GM23338 (cell line): ENCODE data around the gene CDK14. TPM values are rescaled to one million over a fixed set of nuclear protein-coding genes. Genes with fewer than 3 reads are reported as not detected.

Experiments
- ATAC-seq: fragments of 200-7000 bp; cut with Tn5 transposase; 3 replicates; pipeline ENCODE4 v1.9.1; 2020
- DNase-seq: peaks from one replicate; pipeline ENCODE4 v3.0.0-alpha.2; 2015; ENCODE audit warnings: low spot score
- H2AFZ ChIP-seq: fragments of 200-600 bp; sonication (generic); 2 replicates; pipeline ENCODE4 v1.8.0; 2016; ENCODE audit warnings: antibody characterized with exemption, mild to moderate bottlenecking, moderate library complexity
- H3F3A ChIP-seq: fragments of 200-600 bp; sonication (generic); replicated peaks from 2 replicates; pipeline ENCODE4 v1.8.0; 2017; ENCODE audit warnings: antibody characterized with exemption, mixed run types, low read depth
- H3K27ac ChIP-seq: fragments of 200-600 bp; sonication (generic); 2 replicates; pipeline ENCODE4 v1.6.1; 2016; ENCODE audit warnings: low read depth
- H3K27me3 ChIP-seq: fragments of 200-600 bp; sonication (generic); 2 replicates; pipeline ENCODE4 v1.8.0; 2016; ENCODE audit warnings: mild to moderate bottlenecking, mixed run types, moderate library complexity; ENCODE audit not compliant: insufficient read depth
- H3K36me3 ChIP-seq: fragments of 200-600 bp; sonication (generic); 2 replicates; pipeline ENCODE4 v1.8.0; 2016; ENCODE audit warnings: mild to moderate bottlenecking; ENCODE audit not compliant: insufficient read depth
- H3K4me1 ChIP-seq: fragments of 200-600 bp; sonication (generic); 2 replicates; pipeline ENCODE4 v1.8.0; 2016; ENCODE audit warnings: mild to moderate bottlenecking, moderate library complexity; ENCODE audit not compliant: insufficient read depth
- H3K4me2 ChIP-seq: fragments of 200-600 bp; sonication (generic); 2 replicates; pipeline ENCODE4 v1.7.1; 2017; ENCODE audit warnings: mixed run types
- H3K4me3 ChIP-seq: fragments of 200-600 bp; sonication (generic); 2 replicates; pipeline ENCODE4 v1.6.1; 2016; ENCODE audit warnings: mixed run types
- H3K79me2 ChIP-seq: fragments of 200-600 bp; sonication (generic); replicated peaks from 2 replicates; pipeline ENCODE4 v1.8.0; 2017; ENCODE audit warnings: mild to moderate bottlenecking; ENCODE audit not compliant: insufficient read depth
- H3K9me2 ChIP-seq: fragments of 200-600 bp; sonication (generic); 2 replicates; pipeline ENCODE4 v1.8.0; 2017; ENCODE audit not compliant: insufficient read depth
- H4K20me1 ChIP-seq: fragments of 200-600 bp; sonication (generic); replicated peaks from 2 replicates; pipeline ENCODE4 v1.8.0; 2017; ENCODE audit warnings: mild to moderate bottlenecking; ENCODE audit not compliant: insufficient read depth
- H3K27ac Mint-ChIP-seq: 2 replicates; pipeline ENCODE4 v1.8.0; 2020; ENCODE audit warnings: inconsistent platforms, mild to moderate bottlenecking, moderate library complexity, mixed read lengths
- H3K27me3 Mint-ChIP-seq: 3 replicates; pipeline ENCODE4 v1.8.0; 2022; ENCODE audit warnings: low read depth, mild to moderate bottlenecking, moderate library complexity, mixed read lengths, inconsistent platforms; ENCODE audit not compliant: insufficient read depth, poor library complexity
- H3K36me3 Mint-ChIP-seq: 3 replicates; pipeline ENCODE4 v1.8.0; 2021; ENCODE audit warnings: low read depth, mild to moderate bottlenecking, inconsistent platforms, moderate library complexity, mixed read lengths
- H3K4me1 Mint-ChIP-seq: 3 replicates; pipeline ENCODE4 v1.8.0; 2020; ENCODE audit warnings: mild to moderate bottlenecking, inconsistent platforms, mixed read lengths
- H3K4me3 Mint-ChIP-seq: 3 replicates; pipeline ENCODE4 v1.8.0; 2021; ENCODE audit warnings: moderate library complexity, mild to moderate bottlenecking, inconsistent platforms, mixed read lengths
- H3K9me3 Mint-ChIP-seq: 3 replicates; pipeline ENCODE4 v1.8.0; 2020; ENCODE audit warnings: moderate library complexity, mild to moderate bottlenecking, inconsistent platforms, mixed read lengths
- CREB1 ChIP-seq: fragments of 250-450 bp; sonication (Bioruptor Pico); IDR thresholded peaks from 2 replicates; pipeline ENCODE4 v1.5.0; 2020; ENCODE audit warnings: low read depth, mild to moderate bottlenecking, moderate library complexity
- CTCF ChIP-seq, 2 experiments: fragments of 200-600 bp in 1 of 2; sonication (generic) in 1 of 2; conservative IDR thresholded peaks; 2 replicates each; pipeline versions ENCODE4 v1.5.1 to v1.6.1; 2016 to 2017; ENCODE audit warnings: antibody characterized with exemption in 2 of 2, low read depth in 2 of 2, mild to moderate bottlenecking in 2 of 2, moderate library complexity in 1 of 2
- ETS1 ChIP-seq: IDR thresholded peaks from 2 replicates; pipeline ENCODE4 v1.6.1; 2016; ENCODE audit warnings: antibody characterized with exemption
- EZH2phosphoT487 ChIP-seq: fragments of 200-600 bp; sonication (generic); IDR thresholded peaks from one replicate; pipeline ENCODE4 v1.8.1; 2018; ENCODE audit warnings: antibody characterized with exemption; ENCODE audit not compliant: unreplicated experiment
- JUNB ChIP-seq: IDR thresholded peaks from one replicate; pipeline ENCODE4 v1.6.1; 2016; ENCODE audit warnings: antibody characterized with exemption; ENCODE audit not compliant: unreplicated experiment
- ZNF331 ChIP-seq: fragments of 250-450 bp; sonication (Bioruptor Pico); IDR thresholded peaks from 2 replicates; pipeline ENCODE4 v1.5.0; 2020; ENCODE audit warnings: low read depth, mild to moderate bottlenecking, moderate library complexity
- polyA plus RNA-seq: library from polyadenylated mRNA; unstranded; fragments of >200 nt; fragmentation: Nextera tagmentation; extraction: Ambion mirVana; gene quantifications from 2 replicates; pipeline ENCODE4 v1.2.1, GENCODE V29; 2016
- total RNA-seq: library from RNA; depleted of rRNA; stranded (reverse); fragments of >200 nt; shearing (Covaris generic); gene quantifications from 2 replicates; pipeline ENCODE4 v1.2.3, GENCODE V29; 2014

Gene CDK14
- total and polyA plus RNA-seq, 2 experiments from 2014 or later: 11.2 to 24.0 TPM

DNA sequence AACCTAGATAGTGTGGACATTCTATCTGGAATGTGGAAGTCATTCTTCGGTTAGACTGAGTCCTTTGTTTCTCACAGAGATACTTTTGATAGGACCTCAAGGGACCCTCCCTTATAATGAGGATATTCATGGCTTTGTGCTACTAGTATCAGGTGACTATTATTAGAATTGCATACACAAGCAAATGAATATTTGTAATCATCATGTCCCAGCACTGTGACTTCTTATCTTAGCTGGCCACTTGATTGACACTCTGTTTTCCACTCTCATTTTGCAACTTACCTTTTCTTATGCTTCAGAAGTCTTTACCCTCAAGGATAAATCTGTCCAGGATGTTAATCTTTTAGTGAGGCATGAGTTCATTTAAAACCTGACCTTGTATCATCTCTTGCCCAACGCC, 399.9 kb downstream of the CDK14 start:
- Mint-ChIP-seq H3K36me3 (no peaks in the 10 kb centered on the region), H3K4me1 (no peaks in the 10 kb centered on the region; the same call in 2 of the 3 replicates), H3K27ac (no peak overlapping the region), H3K27me3 (no peaks in the 10 kb centered on the region), H3K4me3 (no peak overlapping the region), H3K9me3 (no peaks in the 10 kb centered on the region)
- H3K27ac ChIP-seq: no peak overlapping the region
- no peak overlapping the region for H3K4me2 ChIP-seq
- H3F3A ChIP-seq: no peaks in the 10 kb centered on the region
- no peaks in the 10 kb centered on the region for H4K20me1 ChIP-seq
- ATAC-seq (no peak), DNase-seq (no peak)
- no peaks in the 10 kb centered on the region for H3K4me1 ChIP-seq
- H3K36me3 ChIP-seq: no peaks in the 10 kb centered on the region
- no peaks in the 10 kb centered on the region for H3K27me3 ChIP-seq
- TF ChIP-seq CREB1 (CRISPR knock-in tag) (no peak), EZH2phosphoT487 (no peak), JUNB (no peak), CTCF (conservative IDR thresholded peaks at IDR 0.05; ENCODE audit: low read depth in 2 of 2) (no peak), ETS1 (no peak), ZNF331 (CRISPR knock-in tag) (no peak)
- no peak overlapping the region for H3K4me3 ChIP-seq
- H3K79me2 ChIP-seq: no peaks in the 10 kb centered on the region
- H2AFZ ChIP-seq: no peak overlapping the region
- H3K9me2 ChIP-seq: no peaks in the 10 kb centered on the region

GRCh38 chr7:90999989-91000979, 404.2 kb downstream of the CDK14 start:
- no peak overlapping the region for H3K4me2 ChIP-seq
- no peak for TF ChIP-seq CTCF (conservative IDR thresholded peaks at IDR 0.05; ENCODE audit: low read depth in 2 of 2)
- ATAC-seq: no peak
- H3K9me3 Mint-ChIP-seq: no peaks in the 10 kb centered on the region
- H3K27ac ChIP-seq: no peak overlapping the region
- H3K27me3 ChIP-seq: no peaks in the 10 kb centered on the region
- H2AFZ ChIP-seq: no peak overlapping the region
- no peak for DNase-seq
- no peak overlapping the region for H3K4me3 Mint-ChIP-seq
- no peaks in the 10 kb centered on the region for H3K36me3 ChIP-seq
- H3K27me3 Mint-ChIP-seq: no peaks in the 10 kb centered on the region
- H3K79me2 ChIP-seq: no peaks in the 10 kb centered on the region
- no peaks in the 10 kb centered on the region for H3F3A ChIP-seq
- peaks cover 5% of the 10 kb centered on the region; the same call in 1 of the 2 replicates for H3K9me2 ChIP-seq
- no peaks in the 10 kb centered on the region for H3K4me1 ChIP-seq
- peaks cover 2% of the 10 kb centered on the region for H3K4me1 Mint-ChIP-seq
- H4K20me1 ChIP-seq: no peaks in the 10 kb centered on the region
- no peak overlapping the region for H3K4me3 ChIP-seq
- no peaks in the 10 kb centered on the region; the same call in 2 of the 3 replicates for H3K36me3 Mint-ChIP-seq
- H3K27ac Mint-ChIP-seq: peak overlapping the region; percentile 15; the same call in 1 of the 2 replicates
